H1 (cell line): ENCODE data around the gene ADH1C. TPM values are rescaled to one million over a fixed set of nuclear protein-coding genes. Genes with fewer than 3 reads are reported as not detected.

Source experiments
- CTCF ChIA-PET: fragments of 300-600 bp; sonication (Branson Sonifier 250); formaldehyde crosslinking; loops from one replicate; lab custom pipeline; 2021; ENCODE audit not compliant: partially characterized antibody; lab: Charles Lee
- POLR2A ChIA-PET: fragments of 300-600 bp; sonication (Branson Sonifier 250); formaldehyde crosslinking; loops from one replicate; lab custom pipeline; 2021; ENCODE audit warnings: inconsistent platforms; ENCODE audit not compliant: partially characterized antibody; lab: Charles Lee
- DNase-seq, 2 experiments: peaks; one replicate each; pipeline versions ENCODE4 v3.0.0 to v3.0.0-alpha.2; 2010 to 2022; ENCODE audit warnings: low spot score in 2 of 2, low read depth in 1 of 2, mixed read lengths in 1 of 2
- FAIRE-seq: peaks from 2 replicates; lab custom pipeline; 2011; peaks lifted over from hg19 to GRCh38; lab: Jason Lieb, UNC
- H2AFZ ChIP-seq: 2 replicates; pipeline ENCODE4 v1.8.1; 2012; ENCODE audit warnings: low read length, inconsistent platforms
- H2AK5ac ChIP-seq: 2 replicates; pipeline ENCODE4 v1.6.1; 2013; ENCODE audit warnings: low read depth, low read length
- H2BK120ac ChIP-seq: replicated peaks from 2 replicates; pipeline ENCODE3; 2013; ENCODE audit warnings: low read depth, low read length, inconsistent platforms
- H2BK12ac ChIP-seq: 2 replicates; pipeline ENCODE4 v1.6.1; 2013; ENCODE audit warnings: low read depth, low read length
- H2BK15ac ChIP-seq: 2 replicates; pipeline ENCODE4 v1.6.1; 2013; ENCODE audit warnings: low read length
- H2BK20ac ChIP-seq: 2 replicates; pipeline ENCODE4 v1.6.1; 2013; ENCODE audit warnings: low read length
- H2BK5ac ChIP-seq: 2 replicates; pipeline ENCODE4 v1.6.1; 2013; ENCODE audit warnings: low read depth, low read length
- H3K14ac ChIP-seq: 2 replicates; pipeline ENCODE4 v1.6.1; 2013; ENCODE audit warnings: inconsistent platforms; ENCODE audit not compliant: insufficient read length
- H3K18ac ChIP-seq: 2 replicates; pipeline ENCODE4 v1.6.1; 2013; ENCODE audit warnings: low read length; ENCODE audit errors: extremely low read depth
- H3K23ac ChIP-seq: 2 replicates; pipeline ENCODE4 v1.6.1; 2013; ENCODE audit warnings: inconsistent platforms; ENCODE audit not compliant: insufficient read length
- H3K23me2 ChIP-seq: 2 replicates; pipeline ENCODE4 v1.6.1; 2013; ENCODE audit warnings: low read depth, low read length
- H3K27ac ChIP-seq: 2 replicates; pipeline ENCODE4 v1.6.1; 2011; ENCODE audit warnings: low read depth, low read length, inconsistent platforms
- H3K27me3 ChIP-seq, 4 experiments: replicated peaks in 1 of 4; 1 replicate in 1 of 4; 2 replicates in 3 of 4; pipeline versions ENCODE4 v1.6.1 to v1.8.1; 2011 to 2013; ENCODE audit warnings: low read length in 3 of 4, mild to moderate bottlenecking in 3 of 4, inconsistent platforms in 2 of 4, mixed read lengths in 2 of 4, moderate library complexity in 1 of 4; ENCODE audit not compliant: control insufficient read depth in 3 of 4, insufficient read depth in 3 of 4; ENCODE audit errors: extremely low read depth in 1 of 4
- H3K36me3 ChIP-seq, 4 experiments: 2 replicates each; pipeline versions ENCODE4 v1.6.1 to v1.8.1; 2011 to 2013; ENCODE audit warnings: mild to moderate bottlenecking in 4 of 4, low read length in 3 of 4, moderate library complexity in 2 of 4, control low read depth in 1 of 4, inconsistent platforms in 1 of 4; ENCODE audit not compliant: insufficient read depth in 4 of 4, control insufficient read depth in 2 of 4
- H3K4ac ChIP-seq: replicated peaks from 2 replicates; pipeline ENCODE3; 2013; ENCODE audit warnings: low read length, low read depth, mixed read lengths, inconsistent platforms; ENCODE audit not compliant: insufficient read length
- H3K4me1 ChIP-seq, 4 experiments: replicated peaks in 1 of 4; 1 replicate in 1 of 4; 2 replicates in 3 of 4; pipeline versions ENCODE4 v1.6.1 to v1.8.1; 2011 to 2013; ENCODE audit warnings: low read length in 3 of 4, inconsistent platforms in 2 of 4, mixed read lengths in 1 of 4; ENCODE audit not compliant: insufficient read depth in 4 of 4, control insufficient read depth in 3 of 4
- H3K4me2 ChIP-seq, 2 experiments: 2 replicates each; pipeline versions ENCODE4 v1.6.1 to v1.8.1; 2011 to 2013; ENCODE audit warnings: low read depth in 2 of 2, low read length in 2 of 2, control low read depth in 1 of 2, inconsistent platforms in 1 of 2, mild to moderate bottlenecking in 1 of 2; ENCODE audit not compliant: insufficient read depth in 1 of 2
- H3K4me3 ChIP-seq, 4 experiments: fragments of 200-600, 300-600 bp in 1 of 4; sonication (generic), shearing (Covaris generic), sonication (Bioruptor Twin) in 1 of 4; 2 replicates each; pipeline versions ENCODE4 v1.5.1 to v1.8.1; 2011 to 2016; ENCODE audit warnings: low read length in 4 of 4, low read depth in 3 of 4, control low read depth in 2 of 4, inconsistent platforms in 2 of 4, mild to moderate bottlenecking in 2 of 4, mixed read lengths in 1 of 4, moderate library complexity in 1 of 4; ENCODE audit not compliant: insufficient read depth in 2 of 4; ENCODE audit errors: extremely low read depth in 1 of 4
- H3K56ac ChIP-seq: replicated peaks from 2 replicates; pipeline ENCODE3; 2013; ENCODE audit warnings: low read depth, mild to moderate bottlenecking, mixed read lengths, low read length, inconsistent platforms; ENCODE audit not compliant: insufficient read length
- H3K79me1 ChIP-seq: 2 replicates; pipeline ENCODE4 v1.6.1; 2013; ENCODE audit warnings: low read depth, low read length, control low read depth
- H3K79me2 ChIP-seq, 2 experiments: 2 replicates each; pipeline versions ENCODE4 v1.6.1 to v1.8.1; 2012 to 2013; ENCODE audit warnings: low read length in 2 of 2, mild to moderate bottlenecking in 2 of 2, inconsistent platforms in 1 of 2; ENCODE audit not compliant: insufficient read depth in 2 of 2, control insufficient read depth in 1 of 2
- H3K9ac ChIP-seq, 4 experiments: replicated peaks in 1 of 4; 1 replicate in 1 of 4; 2 replicates in 3 of 4; pipeline versions ENCODE4 v1.6.1 to v1.8.1; 2011 to 2013; ENCODE audit warnings: low read depth in 3 of 4, low read length in 3 of 4, control low read depth in 2 of 4, mild to moderate bottlenecking in 2 of 4, moderate library complexity in 2 of 4, inconsistent platforms in 1 of 4; ENCODE audit errors: extremely low read depth in 1 of 4
- H3K9me3 ChIP-seq, 2 experiments: 2 replicates each; pipeline versions ENCODE4 v1.6.1 to v1.8.1; 2012 to 2013; ENCODE audit warnings: mild to moderate bottlenecking in 2 of 2, moderate library complexity in 2 of 2, control low read depth in 1 of 2, inconsistent platforms in 1 of 2, low read depth in 1 of 2, low read length in 1 of 2, mixed read lengths in 1 of 2; ENCODE audit not compliant: insufficient read depth in 2 of 2
- H4K20me1 ChIP-seq, 2 experiments: replicated peaks in 1 of 2; 2 replicates each; pipeline versions ENCODE3 to v1.8.1; 2011 to 2013; ENCODE audit warnings: inconsistent platforms in 2 of 2, low read length in 2 of 2, mild to moderate bottlenecking in 1 of 2; ENCODE audit not compliant: insufficient read depth in 2 of 2, control insufficient read depth in 1 of 2
- H4K5ac ChIP-seq: 2 replicates; pipeline ENCODE4 v1.6.1; 2013; ENCODE audit warnings: low read length, low read depth, mixed read lengths, inconsistent platforms; ENCODE audit not compliant: insufficient read length
- H4K8ac ChIP-seq: 2 replicates; pipeline ENCODE4 v1.8.0; 2013; ENCODE audit warnings: mild to moderate bottlenecking, moderate library complexity, low read length, inconsistent platforms; ENCODE audit not compliant: insufficient read depth; ENCODE audit errors: extremely low read depth
- H4K91ac ChIP-seq: replicated peaks from 2 replicates; pipeline ENCODE3; 2013; ENCODE audit warnings: low read length, mixed read lengths, inconsistent platforms; ENCODE audit not compliant: insufficient read length
- JUN ChIP-seq: IDR thresholded peaks from 2 replicates; pipeline ENCODE4 v1.6.1; 2011; ENCODE audit warnings: low read depth, mild to moderate bottlenecking, improper control_type of control experiment, low read length
- MAFK ChIP-seq: IDR thresholded peaks from 2 replicates; pipeline ENCODE4 v1.6.1; 2012; ENCODE audit warnings: low read depth, mild to moderate bottlenecking, improper control_type of control experiment, low read length
- RAD21 ChIP-seq, 2 experiments: IDR thresholded peaks in 1 of 2; conservative IDR thresholded peaks in 1 of 2; 2 replicates each; pipeline ENCODE4 v1.6.1; 2011; ENCODE audit warnings: low read depth in 2 of 2, low read length in 2 of 2, improper control_type of control experiment in 1 of 2, inconsistent platforms in 1 of 2, mild to moderate bottlenecking in 1 of 2, moderate library complexity in 1 of 2
- YY1 ChIP-seq: IDR thresholded peaks from 2 replicates; pipeline ENCODE4 v1.6.1; 2011; ENCODE audit warnings: low read depth, mild to moderate bottlenecking, low read length
- WGBS, 2 experiments: shearing (Covaris generic) in 1 of 2; methylation state at CpG; one replicate each; pipeline versions ENCODE4 v1.1.6 to v1.1.7; 2013 to 2015; ENCODE audit warnings: low lambda C conversion rate in 2 of 2, mixed read lengths in 2 of 2, inconsistent platforms in 1 of 2, low coverage in 1 of 2, missing lambda C conversion rate in 1 of 2; ENCODE audit not compliant: insufficient replicate concordance in 2 of 2, insufficient coverage in 1 of 2, insufficient read length in 1 of 2; ENCODE audit errors: extremely low coverage in 1 of 2, missing lambda C conversion rate in 1 of 2; 5-methylcytosine and 5-hydroxymethylcytosine counted together
- polyA plus RNA-seq, 7 experiments: library from polyadenylated mRNA; depleted of rRNA in 3 of 7; stranded (reverse) in 5 of 7; unstranded in 2 of 7; fragments of >200 nt in 5 of 7; fragments of 200-250 nt in 2 of 7; gene quantifications; 1 replicate in 5 of 7; 2 replicates in 1 of 7; 4 replicates in 1 of 7; pipeline versions ENCODE4 v1.2.1 to v1.2.3, GENCODE V29; 2011 to 2013; ENCODE audit warnings: missing spikeins in 2 of 7, mixed read lengths in 2 of 7
- total RNA-seq: library from RNA; stranded (reverse); fragmentation: NEBNext Ultra II Directional; extraction: Animal tissue kit (Norgen Biotek cat#: 25700); gene quantifications from 2 replicates; pipeline ENCODE4 v1.2.1, GENCODE V29; 2021

Gene ADH1C
- total and polyA plus RNA-seq, 2 of the 8 experiments (the other 6 are each of a cell fraction or from before 2014, with no cell fraction given), result not detected

- DNase-seq (no peak), FAIRE-seq (no peak)
- Histone ChIP-seq H2BK5ac (no peak overlapping the region), H2BK12ac (no peak overlapping the region), H2AK5ac (no peak overlapping the region), H3K23ac (no peak overlapping the region), H3K14ac (no peak overlapping the region), H4K91ac (no peak overlapping the region), H3K56ac (no peak overlapping the region), H2BK120ac (no peak overlapping the region), H3K4me2 (no peak overlapping the region), H4K20me1 (no peaks in the 10 kb centered on the region), H3K79me2 (no peaks in the 10 kb centered on the region), H3K18ac (no peak overlapping the region), H4K5ac (no peak overlapping the region), H2BK20ac (no peak overlapping the region), H3K27ac (no peak overlapping the region), H3K27me3 (no peaks in the 10 kb centered on the region), H3K4ac (no peak overlapping the region), H3K9me3 (peaks cover 2 to 13% of the 10 kb centered on the region in 2 experiments; a peak in 2 of 4 replicates), H3K36me3 (0 out of 8 replicates have a peak, but pooled peaks cover 0 to 3% (median 0%) of the 10 kb centered on the region in 4 experiments), H4K8ac (no peak overlapping the region), H2AFZ (no peak overlapping the region), H3K23me2 (no peaks in the 10 kb centered on the region), H3K4me1 (peaks cover 0 to 3% (median 3%) of the 10 kb centered on the region in 4 experiments; a peak in 2 of 7 replicates), H2BK15ac (no peak overlapping the region), H3K79me1 (no peaks in the 10 kb centered on the region), H3K4me3 (no peak overlapping the region), H3K9ac (no peak overlapping the region)
- CTCF ChIA-PET, result no interaction called here
- 85% methylated on average over 3 of the region's 3 CpGs; no CpG with 5 or more reads in 1 of the 2 experiments for WGBS, 2 experiments
- POLR2A ChIA-PET, result no interaction called here
- TF ChIP-seq RAD21 (IDR thresholded peaks at IDR 0.05 in 1 of 2, conservative IDR thresholded peaks at IDR 0.05 in 1 of 2; ENCODE audit: low read depth in 2 of 2, low read length in 2 of 2) (no peak), JUN (no peak), YY1 (no peak), MAFK (no peak)
These were observed 27.6 kb downstream of the ADH1C start for GRCh38 chr4:99324979-99325378.
